ENCODE measurements around the gene NFIX. TPM values are rescaled to one million over a fixed set of nuclear protein-coding genes. Genes with fewer than 3 reads are reported as not detected.

Gene NFIX
- total and polyA plus RNA-seq, 2 donors (not counting 3 experiments of a cell fraction or from before 2014, with no cell fraction given) = 9.8 to 37.7 TPM

- peaks cover 13% of the 10 kb centered on the region for H3K4me1 ChIP-seq (ENCODE audit: control insufficient read depth, extremely low read depth, insufficient read depth, low read length)
- TF ChIP-seq JUN (IDR thresholded peaks at IDR 0.05; ENCODE audit: borderline replicate concordance, insufficient read depth, insufficient read length, low read depth) (no peak), POLR2AphosphoS5 (IDR thresholded peaks at IDR 0.05; ENCODE audit: insufficient read depth, low read depth, low read length) (no peak), EZH2 (IDR thresholded peaks at IDR 0.05; ENCODE audit: borderline replicate concordance, low read depth, low read length, severe bottlenecking) (no peak), GATA2 (IDR thresholded peaks at IDR 0.05; ENCODE audit: insufficient read depth, insufficient read length, low read depth, low read length) (no peak), MYC (IDR thresholded peaks at IDR 0.05; ENCODE audit: low read depth, low read length) (no peak), FOS (IDR thresholded peaks at IDR 0.05; ENCODE audit: borderline replicate concordance, insufficient read depth, low read length) (no peak), POLR2A (IDR thresholded peaks at IDR 0.05; ENCODE audit: low read depth, low read length) (no peak)
- TF ChIP-seq, protein P1, sequence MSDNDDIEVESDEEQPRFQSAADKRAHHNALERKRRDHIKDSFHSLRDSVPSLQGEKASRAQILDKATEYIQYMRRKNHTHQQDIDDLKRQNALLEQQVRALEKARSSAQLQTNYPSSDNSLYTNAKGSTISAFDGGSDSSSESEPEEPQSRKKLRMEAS (IDR thresholded peaks at IDR 0.05; ENCODE audit: insufficient read depth, insufficient read length) = no peak
- TF ChIP-seq, protein P2, sequence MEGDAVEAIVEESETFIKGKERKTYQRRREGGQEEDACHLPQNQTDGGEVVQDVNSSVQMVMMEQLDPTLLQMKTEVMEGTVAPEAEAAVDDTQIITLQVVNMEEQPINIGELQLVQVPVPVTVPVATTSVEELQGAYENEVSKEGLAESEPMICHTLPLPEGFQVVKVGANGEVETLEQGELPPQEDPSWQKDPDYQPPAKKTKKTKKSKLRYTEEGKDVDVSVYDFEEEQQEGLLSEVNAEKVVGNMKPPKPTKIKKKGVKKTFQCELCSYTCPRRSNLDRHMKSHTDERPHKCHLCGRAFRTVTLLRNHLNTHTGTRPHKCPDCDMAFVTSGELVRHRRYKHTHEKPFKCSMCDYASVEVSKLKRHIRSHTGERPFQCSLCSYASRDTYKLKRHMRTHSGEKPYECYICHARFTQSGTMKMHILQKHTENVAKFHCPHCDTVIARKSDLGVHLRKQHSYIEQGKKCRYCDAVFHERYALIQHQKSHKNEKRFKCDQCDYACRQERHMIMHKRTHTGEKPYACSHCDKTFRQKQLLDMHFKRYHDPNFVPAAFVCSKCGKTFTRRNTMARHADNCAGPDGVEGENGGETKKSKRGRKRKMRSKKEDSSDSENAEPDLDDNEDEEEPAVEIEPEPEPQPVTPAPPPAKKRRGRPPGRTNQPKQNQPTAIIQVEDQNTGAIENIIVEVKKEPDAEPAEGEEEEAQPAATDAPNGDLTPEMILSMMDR (IDR thresholded peaks at IDR 0.05; ENCODE audit: extremely low read depth in 1 of 2, insufficient read depth in 1 of 2, low read depth in 1 of 2, low read length in 2 of 2) = no peak
- no peaks in the 10 kb centered on the region for H3K36me3 ChIP-seq (ENCODE audit: control insufficient read depth in 2 of 2, extremely low read depth in 1 of 2, insufficient read depth in 2 of 2, low read length in 2 of 2)
- CTCF ChIA-PET = interaction anchor here (0.7 to 8.2 kb wide), 13 partner anchors 10 to 67 kb away, joined by 3 to 463 read pairs (median 11); no protein-coding TSS in a partner anchor
- H3K9me1 ChIP-seq (replicated peaks; ENCODE audit: control insufficient read depth, extremely low read depth, insufficient read depth, low read length) = no peaks in the 10 kb centered on the region
- no peaks in the 10 kb centered on the region for H3K27me3 ChIP-seq (ENCODE audit: control insufficient read depth in 2 of 2, insufficient read depth in 2 of 2, low read length in 2 of 2)
- POLR2A ChIA-PET = no interaction called here
- no TSS peak for BruUV-seq (replicated peaks)
- H3K9me3 ChIP-seq (replicated peaks; ENCODE audit: control insufficient read depth, insufficient read depth, low read length) = no peaks in the 10 kb centered on the region
- no peak overlapping the region for H3K4me2 ChIP-seq (ENCODE audit: insufficient read depth, low read length)
- no peak for FAIRE-seq
- no peak overlapping the region for H3K27ac ChIP-seq (ENCODE audit: insufficient read depth, low read depth, low read length)
- no peak for DNase-seq (ENCODE audit: low read depth, low spot score)
- no peaks in the 10 kb centered on the region for H3K79me2 ChIP-seq (ENCODE audit: control insufficient read depth, insufficient read depth, low read length)
- no peaks in the 10 kb centered on the region for H4K20me1 ChIP-seq (replicated peaks; ENCODE audit: control insufficient read depth, extremely low read depth, insufficient read depth, low read length)
- dilution Hi-C loops (cut with MboI; ENCODE audit: extremely low pct_ligation_motif_present, low sequenced_read_pairs) = no loop called here
- H3K9ac ChIP-seq (replicated peaks; ENCODE audit: extremely low read depth, insufficient read depth, low read length) = no peak overlapping the region
- intact Hi-C loops (cut with micrococcal nuclease) = loop anchor here (5.0 kb wide), 1 partner anchor 60 kb away; no protein-coding TSS in a partner anchor
- no peak overlapping the region for H2AFZ ChIP-seq (ENCODE audit: low read depth, low read length)
- no peak overlapping the region for H3K4me3 ChIP-seq (replicated peaks in 1 of 3; ENCODE audit: insufficient read depth in 1 of 3, low read depth in 1 of 3, low read length in 3 of 3)
Measured at GRCh38 chr19:13031917-13032623, 36.8 kb downstream of the NFIX start.

Data from endothelial cell of umbilical vein (primary cell).